ENCODE data around the gene INF2. TPM values are rescaled to one million over a fixed set of nuclear protein-coding genes. Genes with fewer than 3 reads are reported as not detected.

The INF2 gene
- total and polyA plus RNA-seq, 2 experiments from 2014 or later, result 36.7 to 75.5 TPM

DNA sequence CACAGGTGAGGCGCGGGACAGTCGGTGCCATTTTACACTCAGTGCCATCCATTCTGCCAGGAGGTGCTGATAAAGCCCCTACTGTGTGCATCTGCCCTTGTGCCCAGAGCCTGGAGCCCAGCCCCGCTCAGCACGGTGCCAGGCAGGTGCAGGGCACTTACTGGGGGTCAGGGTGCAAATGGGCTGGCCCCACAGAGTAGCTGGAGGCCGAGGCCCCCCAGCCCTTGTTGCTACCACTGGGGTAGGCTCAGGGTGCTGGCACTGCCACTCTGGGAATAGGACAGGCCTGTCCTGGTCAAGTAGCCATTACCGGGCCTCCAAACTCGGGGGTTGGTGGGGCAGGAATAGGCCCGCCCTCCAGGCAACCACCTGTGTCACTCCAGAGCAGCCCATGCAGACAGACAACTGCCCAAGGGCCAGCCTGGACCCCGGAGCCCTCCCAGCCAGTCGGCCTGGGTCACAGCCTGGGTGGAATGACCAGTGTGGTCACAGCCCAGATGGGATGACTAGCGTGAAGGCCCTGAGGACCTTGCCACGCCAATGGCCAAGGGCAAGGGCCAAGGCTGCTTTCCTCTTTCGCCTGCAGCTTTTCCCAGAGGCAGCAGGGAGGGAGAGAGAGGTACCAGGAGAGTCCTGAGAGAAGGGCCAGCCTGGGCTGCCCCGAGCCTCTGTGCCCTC lies 3.0 kb downstream of the INF2 start (continued):
- TF ChIP-seq, protein P1, sequence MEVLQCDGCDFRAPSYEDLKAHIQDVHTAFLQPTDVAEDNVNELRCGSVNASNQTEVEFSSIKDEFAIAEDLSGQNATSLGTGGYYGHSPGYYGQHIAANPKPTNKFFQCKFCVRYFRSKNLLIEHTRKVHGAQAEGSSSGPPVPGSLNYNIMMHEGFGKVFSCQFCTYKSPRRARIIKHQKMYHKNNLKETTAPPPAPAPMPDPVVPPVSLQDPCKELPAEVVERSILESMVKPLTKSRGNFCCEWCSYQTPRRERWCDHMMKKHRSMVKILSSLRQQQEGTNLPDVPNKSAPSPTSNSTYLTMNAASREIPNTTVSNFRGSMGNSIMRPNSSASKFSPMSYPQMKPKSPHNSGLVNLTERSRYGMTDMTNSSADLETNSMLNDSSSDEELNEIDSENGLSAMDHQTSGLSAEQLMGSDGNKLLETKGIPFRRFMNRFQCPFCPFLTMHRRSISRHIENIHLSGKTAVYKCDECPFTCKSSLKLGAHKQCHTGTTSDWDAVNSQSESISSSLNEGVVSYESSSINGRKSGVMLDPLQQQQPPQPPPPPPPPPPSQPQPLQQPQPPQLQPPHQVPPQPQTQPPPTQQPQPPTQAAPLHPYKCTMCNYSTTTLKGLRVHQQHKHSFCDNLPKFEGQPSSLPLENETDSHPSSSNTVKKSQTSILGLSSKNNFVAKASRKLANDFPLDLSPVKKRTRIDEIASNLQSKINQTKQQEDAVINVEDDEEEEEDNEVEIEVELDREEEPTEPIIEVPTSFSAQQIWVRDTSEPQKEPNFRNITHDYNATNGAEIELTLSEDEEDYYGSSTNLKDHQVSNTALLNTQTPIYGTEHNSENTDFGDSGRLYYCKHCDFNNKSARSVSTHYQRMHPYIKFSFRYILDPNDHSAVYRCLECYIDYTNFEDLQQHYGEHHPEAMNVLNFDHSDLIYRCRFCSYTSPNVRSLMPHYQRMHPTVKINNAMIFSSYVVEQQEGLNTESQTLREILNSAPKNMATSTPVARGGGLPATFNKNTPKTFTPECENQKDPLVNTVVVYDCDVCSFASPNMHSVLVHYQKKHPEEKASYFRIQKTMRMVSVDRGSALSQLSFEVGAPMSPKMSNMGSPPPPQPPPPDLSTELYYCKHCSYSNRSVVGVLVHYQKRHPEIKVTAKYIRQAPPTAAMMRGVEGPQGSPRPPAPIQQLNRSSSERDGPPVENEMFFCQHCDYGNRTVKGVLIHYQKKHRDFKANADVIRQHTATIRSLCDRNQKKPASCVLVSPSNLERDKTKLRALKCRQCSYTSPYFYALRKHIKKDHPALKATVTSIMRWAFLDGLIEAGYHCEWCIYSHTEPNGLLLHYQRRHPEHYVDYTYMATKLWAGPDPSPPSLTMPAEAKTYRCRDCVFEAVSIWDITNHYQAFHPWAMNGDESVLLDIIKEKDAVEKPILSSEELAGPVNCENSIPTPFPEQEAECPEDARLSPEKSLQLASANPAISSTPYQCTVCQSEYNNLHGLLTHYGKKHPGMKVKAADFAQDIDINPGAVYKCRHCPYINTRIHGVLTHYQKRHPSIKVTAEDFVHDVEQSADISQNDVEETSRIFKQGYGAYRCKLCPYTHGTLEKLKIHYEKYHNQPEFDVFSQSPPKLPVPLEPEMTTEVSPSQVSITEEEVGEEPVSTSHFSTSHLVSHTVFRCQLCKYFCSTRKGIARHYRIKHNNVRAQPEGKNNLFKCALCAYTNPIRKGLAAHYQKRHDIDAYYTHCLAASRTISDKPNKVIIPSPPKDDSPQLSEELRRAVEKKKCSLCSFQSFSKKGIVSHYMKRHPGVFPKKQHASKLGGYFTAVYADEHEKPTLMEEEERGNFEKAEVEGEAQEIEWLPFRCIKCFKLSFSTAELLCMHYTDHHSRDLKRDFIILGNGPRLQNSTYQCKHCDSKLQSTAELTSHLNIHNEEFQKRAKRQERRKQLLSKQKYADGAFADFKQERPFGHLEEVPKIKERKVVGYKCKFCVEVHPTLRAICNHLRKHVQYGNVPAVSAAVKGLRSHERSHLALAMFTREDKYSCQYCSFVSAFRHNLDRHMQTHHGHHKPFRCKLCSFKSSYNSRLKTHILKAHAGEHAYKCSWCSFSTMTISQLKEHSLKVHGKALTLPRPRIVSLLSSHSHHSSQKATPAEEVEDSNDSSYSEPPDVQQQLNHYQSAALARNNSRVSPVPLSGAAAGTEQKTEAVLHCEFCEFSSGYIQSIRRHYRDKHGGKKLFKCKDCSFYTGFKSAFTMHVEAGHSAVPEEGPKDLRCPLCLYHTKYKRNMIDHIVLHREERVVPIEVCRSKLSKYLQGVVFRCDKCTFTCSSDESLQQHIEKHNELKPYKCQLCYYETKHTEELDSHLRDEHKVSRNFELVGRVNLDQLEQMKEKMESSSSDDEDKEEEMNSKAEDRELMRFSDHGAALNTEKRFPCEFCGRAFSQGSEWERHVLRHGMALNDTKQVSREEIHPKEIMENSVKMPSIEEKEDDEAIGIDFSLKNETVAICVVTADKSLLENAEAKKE (CRISPR knock-in tag; IDR thresholded peaks at IDR 0.05), result no peak
- TF ChIP-seq, protein P2, sequence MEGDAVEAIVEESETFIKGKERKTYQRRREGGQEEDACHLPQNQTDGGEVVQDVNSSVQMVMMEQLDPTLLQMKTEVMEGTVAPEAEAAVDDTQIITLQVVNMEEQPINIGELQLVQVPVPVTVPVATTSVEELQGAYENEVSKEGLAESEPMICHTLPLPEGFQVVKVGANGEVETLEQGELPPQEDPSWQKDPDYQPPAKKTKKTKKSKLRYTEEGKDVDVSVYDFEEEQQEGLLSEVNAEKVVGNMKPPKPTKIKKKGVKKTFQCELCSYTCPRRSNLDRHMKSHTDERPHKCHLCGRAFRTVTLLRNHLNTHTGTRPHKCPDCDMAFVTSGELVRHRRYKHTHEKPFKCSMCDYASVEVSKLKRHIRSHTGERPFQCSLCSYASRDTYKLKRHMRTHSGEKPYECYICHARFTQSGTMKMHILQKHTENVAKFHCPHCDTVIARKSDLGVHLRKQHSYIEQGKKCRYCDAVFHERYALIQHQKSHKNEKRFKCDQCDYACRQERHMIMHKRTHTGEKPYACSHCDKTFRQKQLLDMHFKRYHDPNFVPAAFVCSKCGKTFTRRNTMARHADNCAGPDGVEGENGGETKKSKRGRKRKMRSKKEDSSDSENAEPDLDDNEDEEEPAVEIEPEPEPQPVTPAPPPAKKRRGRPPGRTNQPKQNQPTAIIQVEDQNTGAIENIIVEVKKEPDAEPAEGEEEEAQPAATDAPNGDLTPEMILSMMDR (conservative IDR thresholded peaks at IDR 0.05; ENCODE audit: low read depth in 2 of 2), result no peak
- no peak for TF ChIP-seq JUNB (IDR thresholded peaks at IDR 0.05; ENCODE audit: unreplicated experiment)
- TF ChIP-seq POLR2AphosphoS5 (IDR thresholded peaks at IDR 0.05; ENCODE audit: low read depth), result no peak
- no peak for TF ChIP-seq ZNF114 (CRISPR knock-in tag; IDR thresholded peaks at IDR 0.05)

DNA sequence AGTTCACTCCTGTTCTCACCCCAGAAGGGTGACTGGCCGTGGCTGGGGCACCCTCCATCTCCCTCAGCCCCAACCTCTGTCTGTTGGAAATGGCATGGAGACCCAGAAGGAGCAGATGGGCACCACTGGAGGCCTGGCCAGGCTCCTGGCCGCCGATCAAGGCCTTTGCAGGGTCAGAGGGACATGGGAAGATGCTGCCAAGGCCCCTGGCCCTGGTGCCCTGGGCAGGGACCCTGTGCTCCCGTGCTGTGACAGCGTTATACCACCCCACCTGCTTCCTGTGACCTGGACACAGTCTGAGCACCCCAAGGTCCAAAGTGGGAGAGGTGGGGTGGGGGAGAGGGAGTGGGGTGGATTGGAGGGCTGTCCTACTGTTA lies 3.5 kb downstream of the INF2 start:
- peaks cover 4% of the 10 kb centered on the region; the same call in 1 of the 3 replicates for H3K36me3 Mint-ChIP-seq (ENCODE audit: low read depth)
- H3K79me2 ChIP-seq (replicated peaks; ENCODE audit: insufficient read depth), result peaks cover 46% of the 10 kb centered on the region
- no peaks in the 10 kb centered on the region for H3K27me3 ChIP-seq (ENCODE audit: insufficient read depth)
- H3K4me2 ChIP-seq, result no peak overlapping the region
- no peak overlapping the region for H3K4me3 ChIP-seq
- H3K27me3 Mint-ChIP-seq (ENCODE audit: insufficient read depth, low read depth, poor library complexity), result peaks cover 10% of the 10 kb centered on the region
- no peak for DNase-seq (ENCODE audit: low spot score)
- H2AFZ ChIP-seq, result no peak overlapping the region
- H3K27ac ChIP-seq (ENCODE audit: low read depth), result no peak overlapping the region
- H3K4me1 Mint-ChIP-seq, result peaks cover 26% of the 10 kb centered on the region
- H3K4me1 ChIP-seq (ENCODE audit: insufficient read depth), result peaks cover 33% of the 10 kb centered on the region
- H3K27ac Mint-ChIP-seq, result no peak overlapping the region
- no peaks in the 10 kb centered on the region for H3K9me3 Mint-ChIP-seq
- no peak overlapping the region for H3K4me3 Mint-ChIP-seq
- no peak for ATAC-seq
- 0 out of 2 replicates have a peak, but pooled peaks cover 5% of the 10 kb centered on the region for H3F3A ChIP-seq (replicated peaks; ENCODE audit: low read depth)
- TF ChIP-seq, protein P3, sequence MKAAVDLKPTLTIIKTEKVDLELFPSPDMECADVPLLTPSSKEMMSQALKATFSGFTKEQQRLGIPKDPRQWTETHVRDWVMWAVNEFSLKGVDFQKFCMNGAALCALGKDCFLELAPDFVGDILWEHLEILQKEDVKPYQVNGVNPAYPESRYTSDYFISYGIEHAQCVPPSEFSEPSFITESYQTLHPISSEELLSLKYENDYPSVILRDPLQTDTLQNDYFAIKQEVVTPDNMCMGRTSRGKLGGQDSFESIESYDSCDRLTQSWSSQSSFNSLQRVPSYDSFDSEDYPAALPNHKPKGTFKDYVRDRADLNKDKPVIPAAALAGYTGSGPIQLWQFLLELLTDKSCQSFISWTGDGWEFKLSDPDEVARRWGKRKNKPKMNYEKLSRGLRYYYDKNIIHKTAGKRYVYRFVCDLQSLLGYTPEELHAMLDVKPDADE (IDR thresholded peaks at IDR 0.05), result no peak
- TF ChIP-seq EZH2 (IDR thresholded peaks at IDR 0.05; ENCODE audit: low read depth, unreplicated experiment) (no peak), CREB1 (CRISPR knock-in tag; IDR thresholded peaks at IDR 0.05; ENCODE audit: low read depth) (no peak), ZNF331 (CRISPR knock-in tag; IDR thresholded peaks at IDR 0.05; ENCODE audit: low read depth) (no peak), ZNF114 (CRISPR knock-in tag; IDR thresholded peaks at IDR 0.05) (no peak), NANOG (IDR thresholded peaks at IDR 0.05; ENCODE audit: borderline replicate concordance) (no peak), STAT1 (IDR thresholded peaks at IDR 0.05; ENCODE audit: unreplicated experiment) (no peak)
- TF ChIP-seq, protein P2 (conservative IDR thresholded peaks at IDR 0.05; ENCODE audit: low read depth in 2 of 2), result no peak
- H3K9me2 ChIP-seq (ENCODE audit: insufficient read depth), result no peaks in the 10 kb centered on the region
- H3K36me3 ChIP-seq (ENCODE audit: insufficient read depth), result no peaks in the 10 kb centered on the region
- H4K20me1 ChIP-seq (replicated peaks; ENCODE audit: insufficient read depth), result peaks cover 5% of the 10 kb centered on the region; the same call in 1 of the 2 replicates
